Mucosa of descending colon (tissue), 3 donors: ENCODE results near the gene MAP1B. TPM values are rescaled to one million over a fixed set of nuclear protein-coding genes. Genes with fewer than 3 reads are reported as not detected.
A peak's percentile ranks its signal among the peaks of the same experiment; 100 is the strongest.

Source experiments
- ATAC-seq: fragments of 200-7000 bp; cut with Tn5 transposase; one replicate; pipeline ENCODE4 v1.9.1; 2020; ENCODE audit warnings: mild to moderate bottlenecking, moderate library complexity
- DNase-seq, 3 donors: peaks; one replicate each; pipeline ENCODE4 v3.0.0-alpha.2; 2020
- H3K36me3 ChIP-seq: fragments of 200-600 bp; one replicate; pipeline ENCODE4 v1.8.0; 2021; ENCODE audit warnings: low read depth, mild to moderate bottlenecking
- H3K4me1 ChIP-seq: fragments of 200-600 bp; one replicate; pipeline ENCODE4 v1.8.0; 2021; ENCODE audit warnings: low read depth, mild to moderate bottlenecking
- H3K4me3 ChIP-seq: fragments of 200-600 bp; one replicate; pipeline ENCODE4 v1.8.0; 2021; ENCODE audit warnings: mild to moderate bottlenecking
- H3K9me3 ChIP-seq: fragments of 200-600 bp; one replicate; pipeline ENCODE4 v1.8.0; 2021; ENCODE audit warnings: mild to moderate bottlenecking
- intact Hi-C, 2 donors: fragments of 100-400 bp; cut with DNase I in 1 of 2; cut with micrococcal nuclease in 1 of 2; formaldehyde crosslinking; loops; one replicate each; pipeline versions ENCODE4 v1.11.0 to v1.11.1; 2022; cut with DNase I, micrococcal nuclease
- total RNA-seq, 3 donors: library from RNA; stranded (reverse); fragmentation: NEBNext Ultra II Directional in 2 of 3; extraction: Animal tissue kit (Norgen Biotek cat#: 25700) in 2 of 3; gene quantifications; one replicate each; pipeline versions ENCODE4 v1.2.1 to v1.2.4, GENCODE V29; 2021 to 2023
- TF ChIP-seq, protein P1 (sequence below): fragments of 200-600 bp; IDR thresholded peaks from one replicate; pipeline ENCODE4 v1.8.0; 2022; ENCODE audit warnings: antibody characterized with exemption, mild to moderate bottlenecking
- donor health status: DM: no; HTN: no; CAD: no; lungs with moderate emphysema.
- donor health status: DM: no; HTN: no; CAD: no.
- donor health status: DM: no; HTN: yes; CAD: no.

MAP1B gene
- total RNA-seq, 3 donors from 2014 or later = 6.5 to 72.3 (median 20.9) TPM

DNA sequence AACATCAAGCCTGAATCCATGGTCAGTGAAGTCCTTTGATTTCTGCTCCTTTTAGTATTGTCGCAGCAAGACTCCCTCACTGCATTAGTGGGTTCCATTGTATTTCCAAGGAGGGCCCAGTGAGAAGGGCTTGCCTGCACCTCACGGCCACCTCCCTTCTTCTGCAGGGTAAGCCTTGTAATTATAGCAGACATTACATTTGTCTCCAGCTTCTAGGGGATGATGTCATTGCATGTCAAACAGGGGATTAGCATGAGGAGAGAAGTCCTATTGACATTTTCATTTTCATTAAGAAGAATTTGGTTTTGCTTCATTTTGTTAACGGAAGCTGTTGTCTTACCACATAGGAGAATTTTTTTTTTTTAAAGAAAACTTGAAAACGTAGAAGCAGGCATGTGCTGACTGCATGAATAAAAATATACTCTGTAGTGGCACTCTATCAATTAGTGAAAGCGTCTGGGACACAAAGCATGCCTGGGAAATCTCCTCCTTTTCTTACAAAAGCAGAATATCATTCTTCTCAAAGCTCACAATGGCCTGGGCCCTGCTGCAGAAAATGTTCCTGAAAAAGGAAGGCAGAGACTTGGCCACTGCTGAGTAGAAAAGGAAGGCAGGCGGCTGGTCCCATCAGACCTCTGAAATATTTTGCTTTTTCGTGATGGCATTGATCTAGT is 27.1 kb downstream of the MAP1B start:
- ATAC-seq (no peak), DNase-seq (no peak)
- TF ChIP-seq, protein P1, sequence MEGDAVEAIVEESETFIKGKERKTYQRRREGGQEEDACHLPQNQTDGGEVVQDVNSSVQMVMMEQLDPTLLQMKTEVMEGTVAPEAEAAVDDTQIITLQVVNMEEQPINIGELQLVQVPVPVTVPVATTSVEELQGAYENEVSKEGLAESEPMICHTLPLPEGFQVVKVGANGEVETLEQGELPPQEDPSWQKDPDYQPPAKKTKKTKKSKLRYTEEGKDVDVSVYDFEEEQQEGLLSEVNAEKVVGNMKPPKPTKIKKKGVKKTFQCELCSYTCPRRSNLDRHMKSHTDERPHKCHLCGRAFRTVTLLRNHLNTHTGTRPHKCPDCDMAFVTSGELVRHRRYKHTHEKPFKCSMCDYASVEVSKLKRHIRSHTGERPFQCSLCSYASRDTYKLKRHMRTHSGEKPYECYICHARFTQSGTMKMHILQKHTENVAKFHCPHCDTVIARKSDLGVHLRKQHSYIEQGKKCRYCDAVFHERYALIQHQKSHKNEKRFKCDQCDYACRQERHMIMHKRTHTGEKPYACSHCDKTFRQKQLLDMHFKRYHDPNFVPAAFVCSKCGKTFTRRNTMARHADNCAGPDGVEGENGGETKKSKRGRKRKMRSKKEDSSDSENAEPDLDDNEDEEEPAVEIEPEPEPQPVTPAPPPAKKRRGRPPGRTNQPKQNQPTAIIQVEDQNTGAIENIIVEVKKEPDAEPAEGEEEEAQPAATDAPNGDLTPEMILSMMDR = no peak
- intact Hi-C loops = loop anchor here in 1 of 2 donors (10.0 kb wide), 1 partner anchor 150 kb away; no protein-coding TSS in a partner anchor
- Histone ChIP-seq H3K9me3 (no peaks in the 10 kb centered on the region), H3K36me3 (no peaks in the 10 kb centered on the region), H3K4me1 (no peaks in the 10 kb centered on the region), H3K4me3 (no peak overlapping the region)

DNA sequence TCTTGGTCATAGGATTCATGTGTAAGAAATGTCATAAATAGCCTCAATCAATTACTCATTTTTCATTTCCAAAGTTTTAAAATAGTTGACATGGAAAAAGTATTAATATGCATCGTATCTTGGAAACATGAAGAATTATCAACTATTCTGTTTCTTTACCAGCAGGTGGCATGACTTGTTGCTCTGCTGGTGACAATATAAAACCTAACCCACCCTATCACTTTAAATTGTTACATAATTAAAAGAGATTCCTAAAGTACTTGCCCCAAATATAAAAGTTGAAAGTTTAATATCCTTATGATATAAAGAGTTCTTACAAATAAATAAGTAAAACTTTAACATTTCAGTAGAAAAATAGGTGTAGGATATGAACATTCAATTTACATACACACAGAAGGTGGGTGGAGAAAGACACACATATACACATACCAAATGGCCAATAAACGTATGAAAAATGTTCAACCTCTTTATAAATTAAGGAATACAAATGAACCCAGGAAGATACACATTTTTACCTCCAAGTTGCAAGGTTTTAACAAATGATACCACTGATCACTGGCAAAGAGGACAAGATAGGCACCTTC is 30.6 kb downstream of the MAP1B start:
- TF ChIP-seq, protein P1 = no peak
- intact Hi-C loops = loop anchor here in 1 of 2 donors (10.0 kb wide), 1 partner anchor 147 kb away; no protein-coding TSS in a partner anchor

DNA sequence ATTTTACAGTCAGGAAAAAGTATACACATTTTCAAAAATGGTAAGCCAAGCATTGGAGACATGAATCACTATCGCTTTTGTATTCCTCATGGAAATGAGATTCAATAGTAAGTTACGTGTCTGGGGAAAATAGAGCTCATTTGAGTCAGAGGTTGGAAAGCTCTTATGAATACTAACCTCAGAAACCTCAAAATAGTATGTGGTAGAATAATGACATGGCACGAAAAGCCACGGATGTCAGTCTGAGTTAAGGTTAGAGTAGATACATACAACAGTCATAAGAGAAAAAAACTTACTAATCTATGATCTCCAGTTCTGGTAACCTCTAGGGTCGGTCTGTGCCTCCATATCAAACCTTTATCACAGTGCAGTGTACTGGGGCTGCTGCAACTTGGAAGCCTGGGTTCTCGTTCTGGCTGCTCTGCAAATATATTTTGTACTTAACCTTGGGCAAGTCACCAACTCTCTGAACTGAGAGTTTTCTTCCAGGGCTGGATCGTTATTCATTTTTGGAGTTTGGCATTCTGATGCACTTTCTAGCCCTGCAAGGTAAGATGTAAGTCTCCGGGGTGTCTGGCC is 31.8 kb downstream of the MAP1B start:
- Histone ChIP-seq H3K9me3 (no peaks in the 10 kb centered on the region), H3K4me1 (no peaks in the 10 kb centered on the region), H3K36me3 (no peaks in the 10 kb centered on the region), H3K4me3 (no peak overlapping the region)
- no peak for ATAC-seq
- TF ChIP-seq, protein P1 = no peak
- DNase-seq = no peak
- intact Hi-C loops = loop anchor here in 1 of 2 donors (10.0 kb wide), 1 partner anchor 146 kb away; no protein-coding TSS in a partner anchor

More for the DNA sequence above, 30.6 kb downstream of the MAP1B start:
- no peak for ATAC-seq
- H3K9me3 ChIP-seq = no peaks in the 10 kb centered on the region
- no peak for DNase-seq
- H3K4me1 ChIP-seq = no peaks in the 10 kb centered on the region
- no peak overlapping the region for H3K4me3 ChIP-seq
- no peaks in the 10 kb centered on the region for H3K36me3 ChIP-seq

DNA sequence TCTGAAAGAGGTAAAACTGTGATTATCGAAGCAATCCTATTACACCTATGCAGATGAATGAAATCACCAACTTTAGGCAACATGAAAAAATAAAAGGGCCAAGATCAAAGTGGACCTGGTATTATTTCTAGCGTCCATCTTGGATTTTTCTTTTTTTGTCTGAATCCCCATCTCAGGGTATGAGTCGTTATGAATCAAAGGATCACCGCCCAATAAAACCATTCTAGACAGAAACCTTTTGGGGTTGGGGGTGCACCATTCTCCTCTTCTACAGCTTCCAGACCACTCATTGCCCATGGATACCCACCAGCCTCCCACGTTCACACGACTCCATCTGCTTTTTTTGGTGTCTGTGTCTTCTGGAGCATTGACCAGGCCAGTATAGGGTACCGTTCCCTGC is 33.4 kb downstream of the MAP1B start:
- intact Hi-C loops = no loop called here
- Histone ChIP-seq H3K9me3 (no peaks in the 10 kb centered on the region), H3K36me3 (no peaks in the 10 kb centered on the region), H3K4me3 (no peak overlapping the region), H3K4me1 (no peaks in the 10 kb centered on the region)
- no peak for DNase-seq
- no peak for ATAC-seq
- TF ChIP-seq, protein P1 = no peak

DNA sequence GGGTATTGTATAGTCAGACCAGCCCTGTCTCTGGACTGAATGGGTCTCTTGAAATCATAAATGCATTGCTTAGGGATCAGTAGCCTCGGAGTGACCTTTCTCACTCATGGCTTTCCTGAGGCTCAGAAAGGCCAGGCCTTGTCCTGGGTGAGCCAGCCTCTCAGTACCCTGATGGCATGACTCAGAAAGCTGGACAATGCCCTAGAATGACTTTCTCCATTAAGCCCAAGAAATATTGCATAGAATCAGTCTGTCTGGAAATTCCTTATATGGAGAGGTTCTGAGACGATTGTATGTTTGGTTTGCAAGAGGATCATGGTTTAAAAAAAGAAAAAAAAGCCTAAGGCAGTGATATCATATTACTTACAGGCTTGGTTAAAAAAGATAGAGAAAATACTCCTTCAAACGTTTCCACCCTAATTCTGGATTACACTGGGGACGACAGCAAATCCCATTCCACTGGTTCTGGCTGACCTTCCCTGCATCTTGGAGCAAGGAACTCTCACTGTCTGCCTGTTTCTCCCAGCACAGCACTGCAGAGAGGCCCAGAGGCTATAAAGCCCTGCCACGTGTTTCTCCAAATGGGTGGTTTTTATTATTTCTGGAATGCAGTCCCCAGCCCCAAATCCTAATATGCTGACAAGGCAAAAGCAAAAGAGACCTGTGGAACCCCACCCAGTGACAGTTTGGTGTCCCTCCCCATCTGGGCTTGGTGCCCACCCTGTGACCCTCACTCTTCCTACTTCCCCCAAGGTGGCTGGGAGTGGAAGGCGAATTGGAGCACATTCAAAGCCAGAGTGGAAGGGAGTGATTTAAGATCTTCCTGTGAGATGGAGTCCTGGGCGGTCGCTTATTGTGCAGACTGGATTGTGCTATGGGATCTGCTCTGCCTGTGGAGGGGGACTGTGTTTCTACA is 34.4 kb downstream of the MAP1B start:
- intact Hi-C loops = no loop called here
- H3K9me3 ChIP-seq = no peaks in the 10 kb centered on the region
- peak; percentile 49 for ATAC-seq
- TF ChIP-seq, protein P1 = no peak
- H3K4me1 ChIP-seq = no peaks in the 10 kb centered on the region
- H3K36me3 ChIP-seq = no peaks in the 10 kb centered on the region
- no peak overlapping the region for H3K4me3 ChIP-seq
- no peak for DNase-seq
